Sigmoid colon (tissue), 3 donors: ENCODE data around the gene SDHAF4.

Experiments
- CTCF ChIP-seq, 4 experiments: fragments of 450-650 bp in 3 of 4; fragments of 200-600 bp in 1 of 4; IDR thresholded peaks; one replicate each; pipeline ENCODE4 v1.5.1; 2016 to 2019; ENCODE audit warnings: antibody characterized with exemption in 4 of 4, mild to moderate bottlenecking in 3 of 4, moderate library complexity in 2 of 4
- POLR2A ChIP-seq, 2 donors: fragments of 450-650 bp; IDR thresholded peaks; one replicate each; pipeline ENCODE4 v1.6.1; 2016; ENCODE audit warnings: antibody characterized with exemption in 2 of 2, mild to moderate bottlenecking in 2 of 2, moderate library complexity in 2 of 2

GRCh38 chr6:70586114-70586513 is 19.4 kb downstream of the SDHAF4 start:
- TF ChIP-seq CTCF (IDR thresholded peaks at IDR 0.05) (no peak), POLR2A (IDR thresholded peaks at IDR 0.05) (no peak)
